Activated T-helper 1 cell treated with Interleukin-2 at 50 U/mL for 16 hours (primary cell): ENCODE results near the gene CSTB.

Source experiments
- DNase-seq: peaks from one replicate; pipeline ENCODE4 v3.0.0-alpha.2; 2020; ENCODE audit warnings: low read depth

The CSTB gene

DNA sequence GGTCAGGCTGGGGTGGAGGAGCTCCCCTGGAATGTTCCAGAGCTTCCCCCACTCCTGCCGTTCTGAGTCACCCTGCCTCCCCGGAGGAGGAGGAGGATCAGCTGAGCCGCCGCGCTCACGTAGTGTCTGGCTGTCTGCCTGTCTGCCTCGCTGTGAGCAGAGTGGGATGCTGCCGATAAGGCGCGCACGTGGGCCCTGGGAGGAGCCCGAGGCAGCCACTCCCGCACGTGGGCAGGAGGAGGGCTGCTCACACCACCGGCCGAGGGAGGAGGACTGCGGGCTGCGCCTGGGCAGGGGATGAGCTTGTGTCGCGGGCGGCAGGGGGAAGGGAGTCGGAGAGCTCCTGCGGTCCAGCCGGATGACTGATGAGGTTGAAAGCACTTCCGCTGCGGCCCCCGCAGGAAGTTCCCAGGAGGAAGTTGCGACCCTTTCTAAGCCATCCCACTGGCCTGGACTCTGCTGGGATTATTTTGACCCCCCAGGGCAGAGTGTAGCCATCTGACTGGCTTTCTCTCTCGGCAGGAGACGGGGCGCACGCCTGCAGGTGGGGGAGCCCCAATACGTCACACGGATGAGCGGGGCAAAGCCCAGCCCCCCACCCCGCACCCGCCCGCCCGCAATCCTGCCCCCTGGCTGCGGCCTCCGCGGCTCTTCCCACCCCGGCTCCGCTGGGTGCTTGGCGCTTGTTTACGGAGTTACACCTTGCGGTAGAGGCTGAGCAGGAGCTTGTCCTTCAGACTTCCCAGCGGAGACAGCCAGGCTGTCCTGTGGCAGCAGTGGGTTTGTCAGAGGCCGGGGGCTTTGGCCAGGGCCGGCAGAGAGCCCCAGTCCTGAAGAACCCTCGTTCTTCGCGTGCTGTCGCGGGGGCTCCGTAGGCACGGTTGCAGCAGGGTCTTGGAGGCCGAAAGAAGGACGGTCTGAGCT lies 47.4 kb downstream of the CSTB start:
- DNase-seq = peak; percentile 69

DNA sequence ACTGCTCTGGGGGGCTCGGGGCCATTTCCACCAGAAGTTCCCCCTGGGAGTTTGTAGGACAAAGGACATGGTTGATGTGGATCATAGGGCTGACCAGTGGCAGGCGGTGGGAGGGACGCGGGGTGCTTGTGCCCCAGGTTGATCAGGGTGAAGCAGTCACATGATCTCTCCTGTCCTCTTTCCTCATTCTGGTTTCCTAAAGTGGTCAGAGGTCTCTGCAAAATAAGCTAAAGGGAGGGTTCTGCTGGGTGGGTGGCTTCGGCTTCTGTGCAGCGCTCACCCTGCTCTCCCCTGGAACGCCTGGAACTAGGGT lies 48.0 kb downstream of the CSTB start:
- DNase-seq = no peak

DNA sequence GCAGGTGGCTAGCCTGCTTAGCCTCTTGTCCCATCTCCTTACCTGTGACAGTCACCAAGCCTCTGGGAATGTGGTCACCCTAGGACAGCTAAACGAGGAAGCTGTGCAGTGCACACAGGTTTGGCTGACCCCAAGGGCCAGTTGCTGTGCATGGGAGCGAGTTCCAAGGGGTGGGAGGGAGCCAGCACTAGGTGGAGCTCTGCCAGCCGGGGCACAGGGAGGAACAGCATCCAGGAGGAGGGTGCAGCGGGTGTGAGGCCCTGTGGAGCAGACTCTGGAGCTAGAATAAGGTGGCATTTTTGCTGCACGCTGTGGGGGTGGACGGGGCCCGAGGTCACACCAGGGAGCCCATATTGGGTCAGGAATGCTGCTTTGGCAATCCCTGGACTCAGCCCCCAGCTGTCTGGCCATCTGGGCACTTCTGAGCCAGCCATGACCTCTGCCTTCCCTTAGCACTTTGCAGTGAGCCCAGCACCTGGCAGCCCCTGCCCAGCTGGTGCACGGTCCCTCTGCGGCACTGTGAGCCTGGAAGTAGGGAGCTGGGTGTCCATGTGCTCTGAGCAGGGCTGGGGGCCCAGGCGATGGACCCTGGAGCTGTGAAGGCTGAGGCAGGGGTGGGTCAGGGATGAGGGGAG lies 48.5 kb downstream of the CSTB start:
- no peak for DNase-seq

DNA sequence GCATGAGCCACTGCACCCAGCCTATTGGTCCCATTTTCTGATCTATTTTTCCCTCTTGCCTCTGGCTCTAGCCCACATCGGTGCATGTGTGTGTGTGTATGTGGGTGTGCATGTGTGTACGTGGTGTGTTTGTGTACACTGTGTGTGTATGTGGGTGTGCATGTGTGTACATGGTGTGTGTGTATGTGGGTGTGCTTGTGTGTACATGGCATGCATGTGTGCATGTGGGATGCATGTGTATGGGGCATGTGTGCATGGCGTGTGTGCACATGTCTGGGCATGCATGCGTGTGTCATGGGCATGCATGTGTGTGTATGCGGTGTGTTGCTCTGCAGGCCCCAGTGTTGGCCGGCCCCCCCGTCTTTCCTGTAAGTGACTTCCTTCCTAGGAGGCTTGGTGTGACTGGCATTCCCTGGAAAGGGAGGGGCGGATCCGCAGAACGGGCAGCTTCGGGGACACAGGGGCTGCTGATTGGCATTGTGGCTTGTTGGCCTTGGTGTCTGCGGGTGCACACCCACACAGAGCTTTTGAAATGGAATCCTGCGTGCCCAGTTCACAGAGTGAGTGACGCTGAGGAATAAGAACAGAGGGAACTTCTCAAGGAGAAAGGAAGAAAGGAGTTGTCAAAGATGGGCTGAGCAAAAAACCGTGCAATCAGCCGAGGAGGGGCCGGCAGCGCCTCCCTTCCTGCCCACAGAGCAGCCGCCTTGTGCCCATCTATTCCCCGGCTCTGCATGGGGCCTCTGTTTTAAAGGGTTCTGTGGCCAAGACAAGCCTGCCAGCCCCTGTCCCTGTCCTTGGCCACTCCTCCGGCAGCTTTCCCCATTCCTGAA lies 49.2 kb downstream of the CSTB start:
- DNase-seq = no peak
